HG03066 (cell line): Measurements from ENCODE around the gene PTPN18.

Experiments used
- ATAC-seq: cut with Tn5 transposase; IDR thresholded peaks from one replicate; pipeline ENCODE4 v1.9.1; 2021; ENCODE audit warnings: low read depth; ENCODE audit not compliant: unreplicated experiment

PTPN18 gene

GRCh38 chr2:130363479-130363878, 7.6 kb downstream of the PTPN18 start:
- no peak for ATAC-seq

GRCh38 chr2:130365075-130365474, 9.2 kb downstream of the PTPN18 start:
- no peak for ATAC-seq

- ATAC-seq = no peak
Measured at GRCh38 chr2:130365963-130366362, 10.1 kb downstream of the PTPN18 start.

- ATAC-seq = no peak
Measured at GRCh38 chr2:130366720-130367119, 10.9 kb downstream of the PTPN18 start.

- no peak for ATAC-seq
Measured at GRCh38 chr2:130368786-130369185, 12.9 kb downstream of the PTPN18 start.

- no peak for ATAC-seq
Measured at GRCh38 chr2:130369311-130369964, 13.6 kb downstream of the PTPN18 start.

GRCh38 chr2:130369965-130370341, 14.1 kb downstream of the PTPN18 start:
- ATAC-seq = no peak

GRCh38 chr2:130370490-130370889, 14.6 kb downstream of the PTPN18 start:
- no peak for ATAC-seq

GRCh38 chr2:130371723-130372054, 15.8 kb downstream of the PTPN18 start:
- peak; percentile 35 for ATAC-seq

- peak; percentile 69 for ATAC-seq
Measured at GRCh38 chr2:130372055-130372832, 16.4 kb downstream of the PTPN18 start.

GRCh38 chr2:130372833-130373807, 17.3 kb downstream of the PTPN18 start:
- ATAC-seq = peak; percentile 1

GRCh38 chr2:130373808-130374365, 18.0 kb downstream of the PTPN18 start:
- ATAC-seq = no peak

- no peak for ATAC-seq
Measured at GRCh38 chr2:130374587-130375290, 18.9 kb downstream of the PTPN18 start.

- ATAC-seq = no peak
Measured at GRCh38 chr2:130375291-130376266, 19.7 kb downstream of the PTPN18 start.

- peak; percentile 55 for ATAC-seq
Measured at GRCh38 chr2:130376433-130377293, 20.8 kb downstream of the PTPN18 start.

GRCh38 chr2:130377491-130377890, 21.6 kb downstream of the PTPN18 start:
- no peak for ATAC-seq

GRCh38 chr2:130378206-130378897, 22.5 kb downstream of the PTPN18 start:
- no peak for ATAC-seq

- ATAC-seq = no peak
Measured at GRCh38 chr2:130378898-130379214, 23.0 kb downstream of the PTPN18 start.
